Ovary (tissue), 3 donors: Measurements from ENCODE around the gene GCGR.

ENCODE experiments used
- POLR2A ChIP-seq: fragments of 450-650 bp; IDR thresholded peaks from one replicate; pipeline ENCODE4 v1.6.1; 2017; ENCODE audit warnings: antibody characterized with exemption, mild to moderate bottlenecking, moderate library complexity
- TF ChIP-seq, protein P1 (sequence below), 3 donors: fragments of 450-650 bp in 2 of 3; fragments of 200-600 bp in 1 of 3; IDR thresholded peaks; one replicate each; pipeline versions ENCODE4 v1.5.1 to v1.8.0; 2016 to 2022; ENCODE audit warnings: antibody characterized with exemption in 3 of 3, mild to moderate bottlenecking in 1 of 3
- donor health status: DM: no; HTN: no; CAD: no.

DNA sequence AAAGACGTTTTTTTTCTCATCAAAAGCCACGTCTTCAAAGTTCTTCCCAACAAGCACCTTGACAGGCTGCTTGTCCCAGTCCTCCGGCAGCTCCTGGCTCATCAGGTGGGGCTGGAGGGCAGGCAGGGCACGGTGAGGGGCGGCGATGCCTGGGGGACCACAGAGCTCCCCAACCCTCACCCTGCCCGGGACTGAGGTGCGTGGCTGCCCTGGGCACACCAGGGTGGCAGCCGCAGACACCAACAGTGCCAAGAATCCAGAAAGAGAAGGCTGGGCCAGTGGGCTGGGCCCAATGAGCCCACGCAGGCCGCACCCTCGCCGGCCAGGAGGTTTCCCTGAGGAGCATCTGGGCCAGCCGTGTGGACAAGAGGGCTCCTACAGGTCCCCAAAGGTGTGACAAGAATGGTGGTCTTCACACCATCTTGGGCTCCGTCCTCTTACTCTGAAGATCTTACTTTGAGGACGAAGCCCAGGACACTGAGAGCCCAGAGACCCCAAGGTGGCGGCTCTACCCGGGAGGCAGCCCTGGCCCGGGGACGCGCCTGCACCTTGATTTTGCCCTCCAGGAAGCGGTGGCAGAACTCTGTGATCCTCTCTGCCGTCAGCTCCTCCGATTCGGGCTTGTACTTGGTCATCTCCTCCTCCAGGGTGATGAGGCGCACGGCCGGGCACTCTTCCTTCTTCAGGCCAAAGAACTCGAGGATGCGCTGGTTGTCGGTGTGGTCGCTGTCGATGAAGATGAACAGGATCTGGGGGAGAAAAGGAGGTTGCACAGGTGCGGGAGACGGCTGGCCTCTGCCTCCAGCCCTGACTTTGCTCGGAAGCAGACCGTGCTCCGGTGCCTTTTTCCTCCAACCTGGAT lies 42.2 kb downstream of the GCGR start:
- TF ChIP-seq, protein P1, sequence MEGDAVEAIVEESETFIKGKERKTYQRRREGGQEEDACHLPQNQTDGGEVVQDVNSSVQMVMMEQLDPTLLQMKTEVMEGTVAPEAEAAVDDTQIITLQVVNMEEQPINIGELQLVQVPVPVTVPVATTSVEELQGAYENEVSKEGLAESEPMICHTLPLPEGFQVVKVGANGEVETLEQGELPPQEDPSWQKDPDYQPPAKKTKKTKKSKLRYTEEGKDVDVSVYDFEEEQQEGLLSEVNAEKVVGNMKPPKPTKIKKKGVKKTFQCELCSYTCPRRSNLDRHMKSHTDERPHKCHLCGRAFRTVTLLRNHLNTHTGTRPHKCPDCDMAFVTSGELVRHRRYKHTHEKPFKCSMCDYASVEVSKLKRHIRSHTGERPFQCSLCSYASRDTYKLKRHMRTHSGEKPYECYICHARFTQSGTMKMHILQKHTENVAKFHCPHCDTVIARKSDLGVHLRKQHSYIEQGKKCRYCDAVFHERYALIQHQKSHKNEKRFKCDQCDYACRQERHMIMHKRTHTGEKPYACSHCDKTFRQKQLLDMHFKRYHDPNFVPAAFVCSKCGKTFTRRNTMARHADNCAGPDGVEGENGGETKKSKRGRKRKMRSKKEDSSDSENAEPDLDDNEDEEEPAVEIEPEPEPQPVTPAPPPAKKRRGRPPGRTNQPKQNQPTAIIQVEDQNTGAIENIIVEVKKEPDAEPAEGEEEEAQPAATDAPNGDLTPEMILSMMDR (IDR thresholded peaks at IDR 0.05): no peak
- no peak for TF ChIP-seq POLR2A
